ENCODE results near the gene SLC22A5. TPM values are rescaled to one million over a fixed set of nuclear protein-coding genes. Genes with fewer than 3 reads are reported as not detected.

SLC22A5 gene
- total and polyA plus RNA-seq, 2 donors (not counting 1 experiment from before 2014, with no cell fraction given) = 5.7 to 12.9 TPM

DNA sequence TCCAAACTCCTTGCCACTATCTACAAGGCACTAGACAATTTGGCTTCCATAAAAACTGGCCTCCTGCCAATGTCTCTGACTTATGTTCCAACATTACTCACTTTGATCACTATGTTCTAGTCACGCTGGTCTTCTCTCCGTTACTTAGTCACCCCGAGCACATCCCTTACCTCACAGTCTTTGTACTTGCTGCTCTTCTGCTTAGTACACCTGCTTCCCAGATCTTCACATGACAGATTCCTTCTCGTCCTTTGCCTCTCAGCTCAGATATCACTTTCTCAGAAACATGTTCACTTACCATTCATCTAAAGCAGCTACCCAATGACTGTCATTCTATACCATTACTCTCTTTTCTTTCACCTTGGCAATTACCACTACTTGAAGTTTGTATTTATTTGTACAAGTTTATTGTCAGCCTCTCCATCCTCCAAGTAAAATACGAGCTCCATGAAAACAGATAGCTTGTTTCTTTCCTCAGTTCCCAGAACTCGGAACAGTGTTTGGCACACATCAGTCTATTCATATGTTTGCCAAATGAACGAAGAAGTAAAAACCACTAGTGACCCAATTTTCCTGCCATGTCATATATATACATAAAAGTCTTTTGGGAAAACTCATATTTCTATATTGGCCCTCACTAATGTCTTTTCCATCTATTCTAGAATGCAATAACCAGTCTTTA lies 5.9 kb upstream of the SLC22A5 start:
- ChIA-PET CTCF (no interaction called here), POLR2A (no interaction called here)
- Histone ChIP-seq H3K4me1 (ENCODE audit: control insufficient read depth in 2 of 2, insufficient read depth in 2 of 2, low read length in 2 of 2) (peaks cover 5 to 6% of the 10 kb centered on the region in 2 donors), H4K20me1 (ENCODE audit: control insufficient read depth, insufficient read depth, low read length, poor library complexity, severe bottlenecking) (no peaks in the 10 kb centered on the region), H3K9me3 (ENCODE audit: control extremely low read depth in 1 of 3, control insufficient read depth in 2 of 3, insufficient read depth in 1 of 3, low read length in 2 of 3) (no peaks in the 10 kb centered on the region), H3K4me3 (ENCODE audit: control extremely low read depth in 1 of 5, extremely low read depth in 1 of 5, insufficient read depth in 1 of 5, low read depth in 2 of 5, low read length in 4 of 5) (no peak overlapping the region), H3K36me3 (replicated peaks in 1 of 2; ENCODE audit: control extremely low read depth in 1 of 2, control insufficient read depth in 1 of 2, extremely low read depth in 1 of 2, insufficient read depth in 2 of 2, low read length in 1 of 2) (no peaks in the 10 kb centered on the region), H3K9ac (ENCODE audit: low read length) (no peak overlapping the region), H3K79me2 (ENCODE audit: control insufficient read depth, insufficient read depth, low read length) (peaks cover 6% of the 10 kb centered on the region), H3K27ac (ENCODE audit: low read length in 2 of 2) (no peak overlapping the region), H3K27me3 (replicated peaks in 1 of 4; ENCODE audit: control extremely low read depth in 1 of 4, control insufficient read depth in 3 of 4, insufficient read depth in 4 of 4, low read length in 3 of 4) (no peaks in the 10 kb centered on the region), H3K4me2 (replicated peaks; ENCODE audit: low read depth, low read length, poor library complexity, severe bottlenecking) (no peak overlapping the region), H2AFZ (ENCODE audit: insufficient read depth, low read depth, low read length, poor library complexity, severe bottlenecking) (no peak overlapping the region)
- H3K4me1 Mint-ChIP-seq = no peaks in the 10 kb centered on the region
- H3K4me3 Mint-ChIP-seq = no peak overlapping the region
- ATAC-seq (ENCODE audit: low read depth) (no peak), DNase-seq (no peak)
- H3K27ac Mint-ChIP-seq = no peak overlapping the region
- intact Hi-C loops (cut with micrococcal nuclease) = no loop called here
- TF ChIP-seq, protein P1, sequence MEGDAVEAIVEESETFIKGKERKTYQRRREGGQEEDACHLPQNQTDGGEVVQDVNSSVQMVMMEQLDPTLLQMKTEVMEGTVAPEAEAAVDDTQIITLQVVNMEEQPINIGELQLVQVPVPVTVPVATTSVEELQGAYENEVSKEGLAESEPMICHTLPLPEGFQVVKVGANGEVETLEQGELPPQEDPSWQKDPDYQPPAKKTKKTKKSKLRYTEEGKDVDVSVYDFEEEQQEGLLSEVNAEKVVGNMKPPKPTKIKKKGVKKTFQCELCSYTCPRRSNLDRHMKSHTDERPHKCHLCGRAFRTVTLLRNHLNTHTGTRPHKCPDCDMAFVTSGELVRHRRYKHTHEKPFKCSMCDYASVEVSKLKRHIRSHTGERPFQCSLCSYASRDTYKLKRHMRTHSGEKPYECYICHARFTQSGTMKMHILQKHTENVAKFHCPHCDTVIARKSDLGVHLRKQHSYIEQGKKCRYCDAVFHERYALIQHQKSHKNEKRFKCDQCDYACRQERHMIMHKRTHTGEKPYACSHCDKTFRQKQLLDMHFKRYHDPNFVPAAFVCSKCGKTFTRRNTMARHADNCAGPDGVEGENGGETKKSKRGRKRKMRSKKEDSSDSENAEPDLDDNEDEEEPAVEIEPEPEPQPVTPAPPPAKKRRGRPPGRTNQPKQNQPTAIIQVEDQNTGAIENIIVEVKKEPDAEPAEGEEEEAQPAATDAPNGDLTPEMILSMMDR (IDR thresholded peaks at IDR 0.05) = no peak
- H3K9me3 Mint-ChIP-seq (ENCODE audit: insufficient read depth) = no peaks in the 10 kb centered on the region
- WGBS (ENCODE audit: insufficient coverage) = 90% methylated on average over 4 of the region's 7 CpGs
- no peaks in the 10 kb centered on the region for H3K27me3 Mint-ChIP-seq

GRCh38 chr5:132364319-132364718 lies 5.2 kb upstream of the SLC22A5 start:
- H3K27ac ChIP-seq (ENCODE audit: low read length in 2 of 2) = no peak overlapping the region
- H3K27ac Mint-ChIP-seq = no peak overlapping the region
- no peaks in the 10 kb centered on the region for H3K27me3 ChIP-seq (replicated peaks in 1 of 4; ENCODE audit: control extremely low read depth in 1 of 4, control insufficient read depth in 3 of 4, insufficient read depth in 4 of 4, low read length in 3 of 4)
- WGBS (ENCODE audit: insufficient coverage) = no CpG with 5 or more reads among the region's 1 CpG
- no peaks in the 10 kb centered on the region for H4K20me1 ChIP-seq (ENCODE audit: control insufficient read depth, insufficient read depth, low read length, poor library complexity, severe bottlenecking)
- CTCF ChIA-PET = no interaction called here
- DNase-seq = no peak
- peaks cover 6% of the 10 kb centered on the region for H3K79me2 ChIP-seq (ENCODE audit: control insufficient read depth, insufficient read depth, low read length)
- no peak overlapping the region for H3K4me3 Mint-ChIP-seq
- H3K4me1 ChIP-seq (ENCODE audit: control insufficient read depth in 2 of 2, insufficient read depth in 2 of 2, low read length in 2 of 2) = peaks cover 4 to 5% of the 10 kb centered on the region in 2 donors
- no peak overlapping the region for H3K4me2 ChIP-seq (replicated peaks; ENCODE audit: low read depth, low read length, poor library complexity, severe bottlenecking)
- no peak overlapping the region for H3K4me3 ChIP-seq (ENCODE audit: control extremely low read depth in 1 of 5, extremely low read depth in 1 of 5, insufficient read depth in 1 of 5, low read depth in 2 of 5, low read length in 4 of 5)
- no peaks in the 10 kb centered on the region for H3K27me3 Mint-ChIP-seq
- no peak for TF ChIP-seq EZH2 (IDR thresholded peaks at IDR 0.05; ENCODE audit: borderline replicate concordance, insufficient read depth, low read depth, low read length, poor library complexity, severe bottlenecking)
- TF ChIP-seq, protein P1 (IDR thresholded peaks at IDR 0.05) = no peak
- H3K4me1 Mint-ChIP-seq = peaks cover 4% of the 10 kb centered on the region
- no peak overlapping the region for H3K9ac ChIP-seq (ENCODE audit: low read length)
- intact Hi-C loops (cut with micrococcal nuclease) = no loop called here
- H3K36me3 ChIP-seq (replicated peaks in 1 of 2; ENCODE audit: control extremely low read depth in 1 of 2, control insufficient read depth in 1 of 2, extremely low read depth in 1 of 2, insufficient read depth in 2 of 2, low read length in 1 of 2) = no peaks in the 10 kb centered on the region
- no peak for ATAC-seq (ENCODE audit: low read depth)
- H3K9me3 ChIP-seq (ENCODE audit: control extremely low read depth in 1 of 3, control insufficient read depth in 2 of 3, insufficient read depth in 1 of 3, low read length in 2 of 3) = no peaks in the 10 kb centered on the region
- no peak overlapping the region for H2AFZ ChIP-seq (ENCODE audit: insufficient read depth, low read depth, low read length, poor library complexity, severe bottlenecking)
- no peaks in the 10 kb centered on the region for H3K9me3 Mint-ChIP-seq (ENCODE audit: insufficient read depth)
- POLR2A ChIA-PET = no interaction called here
